Adipose tissue (tissue), 3 donors: Measurements from ENCODE around the gene SERINC2. TPM values are rescaled to one million over a fixed set of nuclear protein-coding genes. Genes with fewer than 3 reads are reported as not detected.
"Not testable (repeated sequence)": the region's sequence is repeated elsewhere in the genome, so short reads cannot be mapped to it uniquely, and the experiment has no call there.

ENCODE experiments used
- H3K27ac ChIP-seq: one replicate; pipeline ENCODE4 v1.5.1; 2013; ENCODE audit warnings: low read depth, low read length
- WGBS, 3 donors: extraction: QIAGEN DNeasy Blood & Tissue Kit; methylation state at CpG; one replicate each; pipeline ENCODE4 v1.1.7; 2013; 5-methylcytosine and 5-hydroxymethylcytosine counted together
- polyA plus RNA-seq, 3 donors: library from polyadenylated mRNA; stranded (reverse); fragments of 200-250 nt; gene quantifications; one replicate each; pipeline ENCODE4 v1.2.3, GENCODE V29; 2013
- donor health status: healthy with polysubstance abuse.
- donor health status: Bipolar disorder and iron deficiency.
- donor health status: healthy.

The SERINC2 gene
- polyA plus RNA-seq, 3 donors, result 3.8 to 12.6 (median 9.4) TPM

DNA sequence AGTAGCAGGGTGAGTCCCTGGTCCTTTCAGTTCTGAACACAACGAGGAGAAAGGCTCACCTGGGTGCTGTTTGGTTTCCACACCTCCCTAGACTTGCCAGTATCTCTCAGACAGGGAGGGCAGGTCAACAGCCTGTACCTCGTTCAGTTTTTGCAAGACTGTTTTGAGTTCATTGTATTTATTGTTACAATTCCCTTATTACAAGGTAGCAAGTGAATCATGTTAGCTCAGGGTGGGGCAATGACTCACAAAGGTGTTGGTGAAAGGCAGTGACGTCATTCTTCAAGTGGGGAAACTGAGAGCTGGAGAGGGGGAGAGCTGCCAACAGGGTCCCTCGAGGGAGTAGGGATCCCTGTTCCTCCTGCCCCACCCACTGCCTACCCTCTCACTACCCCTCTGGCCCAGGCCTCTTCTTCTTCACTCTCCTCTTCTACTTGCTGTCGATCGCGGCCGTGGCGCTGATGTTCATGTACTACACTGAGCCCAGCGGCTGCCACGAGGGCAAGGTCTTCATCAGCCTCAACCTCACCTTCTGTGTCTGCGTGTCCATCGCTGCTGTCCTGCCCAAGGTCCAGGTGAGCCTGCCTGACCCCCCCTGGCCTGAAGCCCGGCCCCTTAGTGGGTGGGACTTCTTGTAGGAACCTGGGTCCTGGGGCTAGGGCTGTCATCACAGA lies 13.4 kb downstream of the SERINC2 start:
- H3K27ac ChIP-seq, result no peak overlapping the region
- WGBS, 3 donors, result 82 to 85% (median 83%) methylated on average over 14 of the region's 14 CpGs

DNA sequence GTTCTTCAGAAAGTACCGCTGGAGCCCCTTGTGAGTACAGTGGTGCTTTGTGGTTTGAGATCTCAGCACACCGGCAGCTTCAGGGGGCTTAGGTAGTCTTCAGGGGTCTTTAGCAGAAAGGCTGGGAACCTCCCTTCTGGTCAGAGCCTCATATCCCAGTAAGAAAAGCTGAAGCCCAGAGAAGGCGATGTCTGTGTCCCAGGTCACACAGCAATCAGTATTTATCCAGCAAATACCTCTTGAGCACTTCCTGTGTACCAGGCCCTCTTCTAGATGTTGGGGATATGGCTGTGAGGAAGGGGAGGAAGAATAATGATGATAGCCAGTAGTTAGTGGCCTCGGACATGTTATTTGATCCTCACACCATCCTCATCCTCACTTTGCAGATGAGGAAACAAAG lies 14.3 kb downstream of the SERINC2 start:
- H3K27ac ChIP-seq, result no peak overlapping the region
- 89 to 98% (median 95%) methylated on average over 4 of the region's 4 CpGs for WGBS, 3 donors

DNA sequence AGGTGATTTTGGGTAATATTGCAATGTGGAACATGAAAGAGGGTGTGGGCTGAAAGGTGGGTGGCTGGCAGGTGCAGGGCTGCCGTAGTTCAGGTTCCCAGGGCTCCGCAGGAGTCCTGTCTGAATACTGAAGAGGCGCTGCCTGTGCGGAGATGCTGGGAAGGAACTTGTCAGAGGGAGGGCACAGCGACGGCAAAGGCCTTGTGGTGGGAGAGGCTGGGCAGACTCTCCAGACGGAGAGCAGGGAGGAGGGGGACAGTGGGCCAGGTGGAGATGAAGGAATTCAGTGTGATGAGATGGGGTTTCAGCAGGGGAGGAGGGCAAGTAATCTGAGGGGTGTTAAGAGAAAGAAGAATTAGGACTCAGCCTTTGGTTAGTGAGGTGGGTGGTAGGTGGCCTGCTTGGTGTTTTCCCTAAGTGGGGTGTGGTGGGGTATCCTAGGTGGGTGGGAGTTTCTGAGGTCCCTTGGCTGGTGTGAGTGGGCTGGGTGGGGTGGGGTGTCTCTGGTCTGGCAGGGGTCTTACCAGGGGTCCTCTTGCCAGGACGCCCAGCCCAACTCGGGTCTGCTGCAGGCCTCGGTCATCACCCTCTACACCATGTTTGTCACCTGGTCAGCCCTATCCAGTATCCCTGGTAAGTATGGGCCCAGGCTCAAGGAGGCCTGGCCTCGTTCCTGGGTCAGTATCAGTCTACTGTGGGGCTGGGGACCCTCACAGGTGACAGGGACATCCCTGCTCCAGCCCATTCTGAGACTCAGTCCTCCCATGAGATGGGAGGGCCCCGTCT lies 15.6 kb downstream of the SERINC2 start:
- WGBS, 3 donors, result 93% methylated on average over 12 of the region's 12 CpGs
- no peak overlapping the region for H3K27ac ChIP-seq

DNA sequence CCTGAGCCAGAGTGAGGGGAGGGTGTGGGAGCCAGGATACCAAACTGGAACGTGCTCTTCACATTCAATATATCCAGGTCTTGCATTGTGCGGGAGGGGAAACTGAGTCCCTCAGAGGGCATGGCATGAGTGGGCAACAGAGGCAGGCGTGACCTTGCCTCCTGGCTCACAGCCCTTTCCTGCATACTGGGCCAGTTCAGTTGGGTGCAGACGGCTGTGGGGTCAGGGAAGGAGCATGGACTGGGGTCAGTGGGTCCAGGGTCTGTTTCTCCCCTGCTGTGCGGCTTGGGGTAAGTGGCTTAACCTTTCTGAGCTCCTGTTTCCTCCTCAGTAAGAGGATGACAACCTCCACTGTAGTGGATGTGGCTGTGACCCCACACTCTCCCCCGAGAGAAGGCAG lies 16.6 kb downstream of the SERINC2 start:
- WGBS, 3 donors, result 87 to 93% (median 93%) methylated on average over 6 of the region's 6 CpGs
- no peak overlapping the region for H3K27ac ChIP-seq

DNA sequence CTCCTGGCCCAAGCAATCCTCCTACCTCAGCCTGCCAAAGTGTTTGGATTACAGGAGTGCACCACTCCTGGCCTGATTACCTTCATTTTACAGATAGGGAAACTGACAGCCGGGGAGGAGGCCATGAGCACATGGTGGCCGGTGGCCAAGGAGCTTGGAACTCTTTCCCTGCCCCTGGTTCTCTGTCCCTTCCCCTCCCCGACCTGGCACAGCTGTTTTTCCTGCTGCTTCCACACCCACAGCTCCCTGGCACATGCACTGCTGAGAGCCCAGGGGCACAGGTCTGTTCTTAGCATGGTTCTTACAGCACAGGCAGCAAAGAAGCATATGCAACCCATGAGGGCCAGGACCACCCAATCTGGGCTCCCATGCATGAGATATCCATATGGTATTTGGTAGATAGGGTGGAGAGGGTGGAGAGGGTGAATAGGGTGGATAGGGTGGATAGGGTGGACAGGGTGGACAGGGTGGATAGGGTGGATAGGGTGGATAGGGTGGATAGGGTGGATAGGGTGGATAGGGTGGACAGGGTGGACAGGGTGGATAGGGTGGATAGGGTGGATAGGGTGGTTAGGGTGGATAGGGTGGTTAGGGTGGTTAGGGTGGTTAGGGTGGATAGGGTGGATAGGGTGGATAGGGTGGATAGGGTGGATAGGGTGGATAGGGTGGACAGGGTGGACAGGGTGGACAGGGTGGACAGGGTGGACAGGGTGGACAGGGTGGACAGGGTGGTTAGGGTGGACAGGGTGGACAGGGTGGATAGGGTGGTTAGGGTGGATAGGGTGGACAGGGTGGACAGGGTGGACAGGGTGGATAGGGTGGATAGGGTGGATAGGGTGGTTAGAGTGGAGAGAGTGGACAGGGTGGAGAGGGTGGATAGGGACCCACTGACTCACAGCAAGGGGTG lies 18.6 kb downstream of the SERINC2 start:
- 35 to 81% (median 71%) methylated on average over 3 of the region's 3 CpGs for WGBS, 3 donors
- not testable (repeated sequence) for H3K27ac ChIP-seq

DNA sequence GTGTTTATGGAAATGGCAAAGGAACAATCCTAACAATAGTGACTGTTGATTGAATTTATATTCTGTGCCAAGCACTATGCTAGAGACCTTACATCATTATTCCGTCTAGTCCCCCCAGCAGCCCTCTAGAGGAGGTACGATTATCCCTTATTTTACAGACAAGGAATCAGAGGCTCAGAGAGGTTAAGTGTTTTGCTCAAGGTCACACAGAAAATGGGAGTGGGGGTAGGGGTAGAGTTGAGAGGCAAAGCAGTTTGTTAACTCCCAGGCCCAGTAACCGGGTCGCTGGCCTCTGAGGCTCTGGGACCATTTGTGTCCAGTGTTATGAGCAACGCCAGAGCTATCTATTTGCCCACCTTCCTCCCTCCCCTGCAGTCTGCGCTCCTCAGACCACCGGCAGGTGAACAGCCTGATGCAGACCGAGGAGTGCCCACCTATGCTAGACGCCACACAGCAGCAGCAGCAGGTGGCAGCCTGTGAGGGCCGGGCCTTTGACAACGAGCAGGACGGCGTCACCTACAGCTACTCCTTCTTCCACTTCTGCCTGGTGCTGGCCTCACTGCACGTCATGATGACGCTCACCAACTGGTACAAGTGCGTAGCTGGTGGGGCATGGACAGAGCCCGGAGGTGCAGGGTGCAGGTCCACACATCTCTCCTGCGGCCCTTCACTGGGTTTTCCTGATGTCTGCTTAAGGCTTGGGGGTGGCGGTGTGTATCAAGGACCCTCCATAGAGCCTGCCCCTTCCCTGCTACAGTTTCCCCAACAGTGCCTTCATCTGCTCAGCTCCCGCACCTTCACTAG lies 19.8 kb downstream of the SERINC2 start:
- H3K27ac ChIP-seq, result no peak overlapping the region
- WGBS, 3 donors, result 86 to 92% (median 88%) methylated on average over 20 of the region's 20 CpGs

DNA sequence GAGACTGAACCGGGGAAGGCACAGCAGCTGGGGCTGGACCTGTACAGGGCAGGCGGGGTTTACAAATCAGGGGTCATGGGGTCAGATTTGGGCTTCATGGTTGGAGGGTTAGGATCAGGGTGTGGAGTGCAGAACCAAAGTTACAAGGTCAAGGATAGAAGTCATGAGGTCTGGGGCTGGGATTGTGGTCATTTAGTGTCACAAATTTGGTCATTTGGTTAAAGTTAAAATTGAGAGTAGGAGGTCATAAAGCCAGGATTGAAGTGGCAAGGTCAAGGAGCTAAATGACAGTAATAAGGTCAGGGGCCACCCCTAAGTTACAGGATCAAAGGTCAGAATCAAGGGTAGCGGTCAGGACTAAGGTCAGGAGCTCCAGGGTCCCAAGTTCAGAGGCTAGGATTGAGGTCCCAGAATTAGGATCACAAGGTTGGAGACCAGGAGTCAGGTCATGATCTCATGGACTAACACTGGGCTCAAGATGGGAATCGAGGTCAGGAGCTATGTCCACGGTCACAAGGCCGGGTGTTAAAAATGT lies 20.4 kb downstream of the SERINC2 start:
- H3K27ac ChIP-seq, result no peak overlapping the region
- 89% methylated on average over 6 of the region's 6 CpGs for WGBS, 3 donors

DNA sequence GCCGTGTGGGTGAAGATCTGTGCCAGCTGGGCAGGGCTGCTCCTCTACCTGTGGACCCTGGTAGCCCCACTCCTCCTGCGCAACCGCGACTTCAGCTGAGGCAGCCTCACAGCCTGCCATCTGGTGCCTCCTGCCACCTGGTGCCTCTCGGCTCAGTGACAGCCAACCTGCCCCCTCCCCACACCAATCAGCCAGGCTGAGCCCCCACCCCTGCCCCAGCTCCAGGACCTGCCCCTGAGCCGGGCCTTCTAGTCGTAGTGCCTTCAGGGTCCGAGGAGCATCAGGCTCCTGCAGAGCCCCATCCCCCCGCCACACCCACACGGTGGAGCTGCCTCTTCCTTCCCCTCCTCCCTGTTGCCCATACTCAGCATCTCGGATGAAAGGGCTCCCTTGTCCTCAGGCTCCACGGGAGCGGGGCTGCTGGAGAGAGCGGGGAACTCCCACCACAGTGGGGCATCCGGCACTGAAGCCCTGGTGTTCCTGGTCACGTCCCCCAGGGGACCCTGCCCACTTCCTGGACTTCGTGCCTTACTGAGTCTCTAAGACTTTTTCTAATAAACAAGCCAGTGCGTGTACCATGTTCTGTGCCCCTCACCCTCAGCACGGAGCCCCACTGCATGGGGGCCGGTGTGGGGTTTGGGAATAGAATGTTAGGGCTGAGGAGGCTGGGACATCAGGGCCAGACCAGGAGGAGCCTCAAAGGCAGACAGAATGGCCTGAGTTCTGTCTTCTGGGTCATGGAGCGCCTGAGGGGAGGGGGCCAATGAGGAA lies 21.3 kb downstream of the SERINC2 start:
- no peak overlapping the region for H3K27ac ChIP-seq
- WGBS, 3 donors, result 56 to 77% (median 69%) methylated on average over 21 of the region's 21 CpGs

DNA sequence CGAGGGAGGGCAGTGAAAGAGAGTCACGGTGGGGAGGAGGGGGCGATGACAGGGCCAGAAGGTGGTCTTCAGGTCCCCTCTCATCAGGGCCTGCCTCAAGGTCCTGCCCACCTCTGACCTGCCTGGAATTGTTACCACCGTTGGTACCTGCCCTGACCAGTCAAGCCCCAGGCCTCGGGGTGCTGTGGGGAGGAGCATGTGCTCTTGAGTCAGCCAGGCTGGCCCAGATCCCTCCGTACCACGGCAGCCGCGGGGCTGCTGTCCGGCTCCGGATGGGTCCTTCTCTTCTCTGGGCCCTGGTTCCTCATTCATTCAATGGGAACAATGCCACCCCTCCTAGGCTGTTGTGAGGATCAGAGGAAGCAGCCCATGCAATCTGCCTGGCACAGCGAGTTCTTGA lies 22.0 kb downstream of the SERINC2 start:
- H3K27ac ChIP-seq, result no peak overlapping the region
- 71 to 80% (median 77%) methylated on average over 12 of the region's 12 CpGs for WGBS, 3 donors

DNA sequence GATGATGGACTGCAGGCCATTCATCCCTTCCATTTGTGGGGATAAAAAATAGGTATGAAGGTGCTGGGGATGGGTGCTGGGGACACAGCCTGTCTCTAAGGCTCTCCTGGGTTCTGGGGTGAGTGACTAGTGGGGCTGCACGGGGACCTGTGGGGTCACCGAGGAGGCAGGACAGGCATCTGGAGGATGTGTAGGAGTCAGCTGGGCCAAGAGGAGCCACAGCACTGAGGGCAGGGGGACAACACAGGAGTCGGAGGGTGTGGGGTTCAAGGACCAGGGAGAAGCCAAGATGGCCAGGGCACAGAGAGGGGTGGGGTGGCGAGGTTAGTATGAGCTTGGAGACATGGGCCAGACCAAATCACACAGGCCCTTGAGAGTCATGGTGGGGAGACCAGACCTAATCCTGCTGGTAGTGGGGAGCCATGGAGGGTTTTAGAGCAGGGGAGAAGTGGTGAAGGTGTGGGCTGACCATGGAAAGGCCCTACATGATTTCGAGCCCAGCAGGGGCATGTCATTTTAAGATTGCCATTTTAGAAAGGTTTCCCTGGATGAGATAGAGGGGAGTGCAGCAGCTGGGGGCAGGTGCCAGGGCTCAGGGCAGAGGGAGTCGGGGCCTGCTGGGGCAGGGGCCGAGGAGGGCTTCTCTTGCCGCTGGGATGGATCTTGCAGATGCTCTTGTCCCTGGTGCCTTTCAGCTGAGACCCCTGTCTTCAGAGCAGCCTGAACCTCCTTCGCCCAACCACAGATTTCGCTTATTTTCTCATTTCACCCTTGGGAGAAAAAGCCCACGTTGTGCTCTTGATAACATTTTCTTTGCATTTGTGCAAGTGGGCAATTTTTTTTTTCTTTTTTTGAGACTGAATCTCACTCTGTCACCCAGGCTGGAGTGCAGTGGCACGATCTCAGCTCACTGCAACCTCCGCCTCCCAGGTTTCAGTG lies 22.7 kb downstream of the SERINC2 start:
- H3K27ac ChIP-seq, result no peak overlapping the region
- 82 to 86% (median 86%) methylated on average over 13 of the region's 13 CpGs for WGBS, 3 donors

DNA sequence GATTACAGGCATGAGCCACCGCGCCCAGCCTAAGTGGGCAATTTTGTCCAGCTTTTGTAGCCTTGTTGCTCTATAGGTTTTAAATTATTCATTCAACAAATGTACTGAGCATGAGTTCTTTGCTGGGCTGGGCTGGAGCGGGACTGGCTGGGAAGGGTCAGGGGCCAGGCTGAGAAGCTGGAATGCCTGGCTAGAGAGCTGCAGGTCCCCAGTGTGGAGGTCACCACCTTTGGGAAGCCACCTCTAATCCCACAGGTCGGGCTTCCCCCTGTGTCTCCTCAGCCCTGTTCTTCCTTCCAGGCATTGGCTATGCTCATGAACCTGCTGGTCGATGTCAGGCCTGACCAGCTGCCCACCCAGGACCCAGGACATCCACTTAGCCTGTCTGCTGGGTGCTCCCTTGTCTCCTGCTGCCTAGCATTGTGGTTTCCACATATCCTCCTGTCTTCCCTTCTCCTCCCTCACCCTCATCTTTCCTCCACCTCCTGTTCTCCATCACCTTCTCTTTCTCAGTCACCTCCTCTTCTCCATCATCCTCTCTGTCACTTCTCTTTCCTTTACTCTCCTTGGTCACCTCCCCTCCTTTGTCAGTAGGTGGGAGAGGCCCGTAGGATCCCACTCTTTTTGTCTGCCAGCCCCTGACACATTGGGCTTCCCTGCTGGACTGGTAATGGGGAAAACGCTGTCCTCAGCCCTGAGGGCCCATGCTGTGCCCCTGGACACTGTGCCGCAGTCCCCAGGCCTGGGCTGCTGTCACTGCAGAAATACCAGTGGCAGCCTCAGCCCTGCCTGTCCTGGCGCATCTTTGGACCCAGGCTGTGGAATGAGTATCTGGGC lies 23.8 kb downstream of the SERINC2 start:
- H3K27ac ChIP-seq, result no peak overlapping the region
- 78 to 85% (median 82%) methylated on average over 8 to 9 of the region's 9 CpGs for WGBS, 3 donors

DNA sequence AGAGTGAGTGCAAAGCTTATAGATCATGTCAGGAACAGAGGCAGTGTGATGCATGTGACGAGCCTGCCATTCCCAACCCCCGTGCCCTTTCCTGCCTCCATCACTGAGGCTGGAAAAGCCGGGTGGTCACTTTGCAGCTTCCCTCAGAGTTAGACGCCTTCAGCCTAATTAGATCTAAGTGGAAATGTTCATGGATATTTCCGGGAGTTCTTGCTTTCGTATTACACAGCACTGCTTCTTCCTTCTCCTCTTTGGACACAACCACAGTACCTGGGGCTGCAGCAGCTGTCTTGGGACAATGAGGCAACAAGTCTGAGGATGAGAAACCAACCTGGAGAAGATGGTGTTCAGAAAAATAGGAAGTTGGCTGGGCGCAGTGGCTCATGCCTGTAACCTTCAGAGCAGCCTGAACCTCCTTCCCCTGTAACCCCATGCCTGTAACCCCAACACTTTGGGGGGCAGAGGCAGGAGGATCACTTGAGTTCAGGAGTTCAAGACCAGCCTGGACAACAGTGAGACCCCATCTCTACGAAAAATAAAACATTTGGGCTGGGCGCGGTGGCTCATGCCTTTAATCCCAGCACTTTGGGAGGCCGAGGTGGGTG lies 24.5 kb downstream of the SERINC2 start:
- WGBS, 3 donors, result 72 to 87% (median 72%) methylated on average over 11 of the region's 11 CpGs
- H3K27ac ChIP-seq, result no peak overlapping the region

DNA sequence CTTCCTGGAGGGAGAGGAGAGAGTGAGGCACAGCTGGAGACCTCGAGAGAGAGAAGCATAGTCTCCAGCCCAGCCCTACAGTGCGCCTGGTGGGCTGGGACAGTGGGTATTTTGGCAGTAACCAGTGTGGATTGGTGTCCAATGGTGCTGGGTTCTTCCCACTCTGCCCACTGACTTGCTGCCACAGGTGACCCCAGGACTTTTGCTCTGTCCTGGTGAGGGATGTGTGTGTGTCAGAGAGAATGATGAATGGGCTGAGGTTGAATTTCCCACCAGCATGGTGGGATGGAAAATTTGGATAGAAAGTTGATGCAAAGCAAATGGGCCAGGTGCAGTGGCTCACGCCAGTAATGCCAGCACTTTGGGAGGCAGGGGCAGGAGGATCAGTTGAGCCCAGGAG lies 26.3 kb downstream of the SERINC2 start:
- WGBS, 3 donors, result 77 to 83% (median 79%) methylated on average over 3 of the region's 3 CpGs
- no peak overlapping the region for H3K27ac ChIP-seq

DNA sequence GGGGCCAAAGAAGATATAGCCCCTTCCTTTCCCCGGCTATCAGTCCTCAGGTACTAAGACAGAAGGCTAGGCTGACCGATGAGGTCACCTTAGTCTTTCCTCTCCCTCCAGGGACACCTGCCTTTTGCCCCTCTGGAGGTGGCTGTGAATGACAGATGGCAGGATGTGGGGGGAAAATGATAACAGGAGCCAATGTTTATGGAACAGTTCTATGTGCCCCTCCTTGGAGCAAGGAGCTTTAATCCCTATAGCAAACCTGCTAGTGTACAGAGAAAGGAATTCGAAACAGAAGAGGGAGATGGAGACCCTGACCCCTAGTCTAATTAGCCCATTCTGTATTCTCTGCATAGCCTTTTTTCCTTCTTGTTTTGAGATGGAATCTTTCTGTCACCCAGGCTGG lies 28.1 kb downstream of the SERINC2 start:
- 71 to 79% (median 78%) methylated on average over 3 of the region's 3 CpGs for WGBS, 3 donors
- no peak overlapping the region for H3K27ac ChIP-seq

DNA sequence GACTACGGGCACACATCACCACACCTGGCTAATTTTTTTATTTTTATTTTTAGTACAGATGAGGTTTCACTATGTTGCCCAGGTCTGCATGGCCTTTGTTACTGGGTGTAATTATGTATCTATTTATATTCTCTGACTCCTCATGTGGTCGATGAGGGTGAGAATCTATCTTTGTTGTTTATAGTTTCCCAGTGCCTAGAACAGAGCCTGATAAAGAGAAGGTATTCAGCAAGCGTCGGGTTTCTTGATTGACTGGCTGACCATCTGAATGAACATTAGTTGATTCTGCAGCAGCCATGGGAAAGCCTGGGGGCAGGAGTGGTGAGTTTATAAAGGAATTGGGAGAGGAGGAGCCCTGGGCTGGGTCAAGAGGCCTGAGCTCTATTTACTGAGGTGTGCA lies 28.5 kb downstream of the SERINC2 start:
- H3K27ac ChIP-seq, result no peak overlapping the region
- WGBS, 3 donors, result 80 to 88% (median 83%) methylated on average over 4 of the region's 4 CpGs
